NCI-H1436 treated with DMSO at 0.1 percent for 48 hours (cell line): ENCODE results near the gene LRMDA.

Source experiments
- DNase-seq: peaks from one replicate; lab custom pipeline; 2025; lab: John Stamatoyannopoulos, UW

LRMDA gene

GRCh38 chr10:76337641-76338040 is 906.2 kb downstream of the LRMDA start:
- no peak for DNase-seq

- DNase-seq, result no peak
Measured at GRCh38 chr10:76338187-76338586, 906.8 kb downstream of the LRMDA start.

- DNase-seq, result no peak
Measured at GRCh38 chr10:76341740-76342139, 910.3 kb downstream of the LRMDA start.

GRCh38 chr10:76342996-76343395 is 911.6 kb downstream of the LRMDA start:
- no peak for DNase-seq

- no peak for DNase-seq
Measured at GRCh38 chr10:76347832-76348231, 916.4 kb downstream of the LRMDA start.

GRCh38 chr10:76350583-76350982 is 919.2 kb downstream of the LRMDA start:
- DNase-seq, result no peak

GRCh38 chr10:76352300-76352699 is 920.9 kb downstream of the LRMDA start:
- DNase-seq, result no peak

- DNase-seq, result no peak
Measured at GRCh38 chr10:76353237-76353851, 921.9 kb downstream of the LRMDA start.

- DNase-seq, result no peak
Measured at GRCh38 chr10:76354212-76354738, 922.9 kb downstream of the LRMDA start.

GRCh38 chr10:76354921-76355320 is 923.5 kb downstream of the LRMDA start:
- no peak for DNase-seq

GRCh38 chr10:76356557-76356956 is 925.1 kb downstream of the LRMDA start:
- no peak for DNase-seq

GRCh38 chr10:76357726-76358415 is 926.4 kb downstream of the LRMDA start:
- no peak for DNase-seq

GRCh38 chr10:76358743-76359395 is 927.4 kb downstream of the LRMDA start:
- no peak for DNase-seq

- DNase-seq, result no peak
Measured at GRCh38 chr10:76375761-76376160, 944.3 kb downstream of the LRMDA start.

- no peak for DNase-seq
Measured at GRCh38 chr10:76382381-76382851, 951.0 kb downstream of the LRMDA start.

GRCh38 chr10:76388321-76389023 is 957.0 kb downstream of the LRMDA start:
- no peak for DNase-seq

GRCh38 chr10:76393875-76394706 is 962.7 kb downstream of the LRMDA start:
- DNase-seq, result no peak

- DNase-seq, result no peak
Measured at GRCh38 chr10:76394707-76395042, 963.3 kb downstream of the LRMDA start.

GRCh38 chr10:76395251-76395650 is 963.8 kb downstream of the LRMDA start:
- no peak for DNase-seq

- DNase-seq, result no peak
Measured at GRCh38 chr10:76396134-76396533, 964.7 kb downstream of the LRMDA start.

GRCh38 chr10:76397181-76398042 is 966.0 kb downstream of the LRMDA start:
- no peak for DNase-seq
